Activated B cell treated with CpG ODN at 0.5 μM for 24 hours (primary cell): ENCODE data around the gene IQCF2. TPM values are rescaled to one million over a fixed set of nuclear protein-coding genes. Genes with fewer than 3 reads are reported as not detected.

ENCODE experiments used
- total RNA-seq: library from RNA; stranded (reverse); gene quantifications from 2 replicates; pipeline ENCODE4 v1.2.3, GENCODE V29; 2022

IQCF2 gene
- total RNA-seq, 1 donor from 2014 or later: not detected

Other genes with a start within 250 kb of the IQCF2 start
- 24.1 and 24.4 TPM in 2 replicates for gene TEX264, start 190.4 kb upstream of the IQCF2 start, total RNA-seq
- gene GRM2, start 154.5 kb upstream of the IQCF2 start, total RNA-seq: 0.58 and 1.4 TPM in 2 replicates
- not detected in 2 replicates for gene IQCF6, start 82.4 kb upstream of the IQCF2 start, total RNA-seq
- not detected in 2 replicates for gene IQCF5, start 14.0 kb downstream of the IQCF2 start, total RNA-seq
- not detected in 2 replicates for gene IQCF1, start 41.7 kb downstream of the IQCF2 start, total RNA-seq
- gene RRP9, start 80.3 kb downstream of the IQCF2 start, total RNA-seq: 30.7 and 32.4 TPM in 2 replicates
- 9.7 and 12.7 TPM in 2 replicates for gene PARP3, start 80.7 kb downstream of the IQCF2 start, total RNA-seq
- gene GPR62, start 93.8 kb downstream of the IQCF2 start, total RNA-seq: not detected in 2 replicates
- gene PCBP4, start 105.8 kb downstream of the IQCF2 start, total RNA-seq: 10.3 and 11.0 TPM in 2 replicates
- 51.6 and 55.6 TPM in 2 replicates for gene ABHD14B, start 112.4 kb downstream of the IQCF2 start, total RNA-seq
- gene ABHD14A, start 113.4 kb downstream of the IQCF2 start, total RNA-seq: 5.1 and 5.2 TPM in 2 replicates
- gene ACY1, start 121.9 kb downstream of the IQCF2 start, total RNA-seq: 24.9 and 26.7 TPM in 2 replicates
- gene RPL29, start 134.3 kb downstream of the IQCF2 start, total RNA-seq: 1,884 and 2,140 TPM in 2 replicates
- 3.7 and 4.3 TPM in 2 replicates for gene DUSP7, start 195.0 kb downstream of the IQCF2 start, total RNA-seq